ENCODE measurements around the gene NHS. TPM values are rescaled to one million over a fixed set of nuclear protein-coding genes. Genes with fewer than 3 reads are reported as not detected.

Gene NHS
- total RNA-seq (2012; rRNA removed): 0.83 and 0.90 TPM in 2 replicates
- 0.36 TPM in 2 replicates for polyA plus RNA-seq (2012; rRNA removed)
- polyA plus RNA-seq (2012; cell fraction: cytosol; rRNA removed): 0.08 and 0.13 TPM in 2 replicates
- polyA plus RNA-seq (2012; cell fraction: nucleus; rRNA removed; ENCODE audit: low replicate concordance): 0.55 and 1.3 TPM in 2 replicates
- percentile 58 among the genes with signal in this experiment for Bru-seq, nascent RNA
- BruChase-seq, experiment 1, labeled RNA remaining after a 6-hour chase: percentile 57 among the genes with signal in this experiment
- percentile 78 among the genes with signal in this experiment for BruChase-seq, experiment 2, labeled RNA remaining after a 2-hour chase
- long read RNA-seq: 0 reads

DNA sequence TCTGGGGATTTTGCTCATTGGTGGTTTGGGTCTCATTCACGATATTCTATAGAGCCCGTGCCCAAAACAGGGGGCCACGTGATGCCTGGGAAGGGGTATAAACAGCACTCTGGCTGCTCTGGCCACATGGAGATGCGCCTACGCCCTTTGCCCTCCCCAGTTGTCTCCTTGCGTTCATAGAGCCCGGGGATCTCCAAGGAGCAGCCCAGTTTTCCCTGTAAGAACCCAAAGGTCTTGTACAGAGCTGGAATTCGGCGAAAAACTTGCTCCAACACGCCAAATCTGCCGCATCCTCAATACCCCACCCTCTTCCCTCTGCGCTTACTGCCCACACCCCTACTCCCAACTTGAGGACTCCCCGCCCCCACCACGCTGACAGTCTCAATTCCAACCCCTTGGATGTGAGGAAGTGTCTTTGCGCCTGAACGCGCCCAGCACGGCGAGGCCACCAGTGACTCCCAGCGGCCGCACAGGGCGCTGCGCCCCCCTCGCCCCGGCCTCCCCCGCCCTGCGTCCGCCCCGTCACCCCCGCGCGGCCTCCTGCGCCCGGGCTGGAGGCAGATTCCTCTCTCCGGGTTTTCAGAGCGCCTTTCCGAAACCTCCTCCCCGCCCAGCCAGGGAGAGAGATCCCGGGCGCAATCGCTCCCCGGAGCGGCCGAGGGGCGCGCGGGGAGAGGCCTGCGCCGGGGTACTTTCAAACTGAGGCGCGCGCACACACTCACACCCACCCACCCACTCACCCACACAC, at the start of gene NHS:
TSS of gene NHS (plus strand) at position 582 of the 748 bp plus-strand sequence. CDS start 558 bp downstream, outside the sequence.
- intact Hi-C loops (cut with micrococcal nuclease): loop anchor here (1.0 to 5.0 kb wide), 5 partner anchors 98 to 363 kb away; partner anchors contain the start of gene SCML1
- H4K20me1 ChIP-seq (ENCODE audit: insufficient read depth, low read length): no peaks in the 10 kb centered on the region; the same call in 1 of the 2 replicates
- H3K9ac ChIP-seq (ENCODE audit: low read depth, low read length): peak within 1 kb of the TSS; percentile 78

More for the DNA sequence above, at the start of gene NHS:
- Histone ChIP-seq H3K79me1 (ENCODE audit: low read depth in 1 of 2, low read length in 2 of 2) (peaks cover 0 to 2% of the 10 kb centered on the region in 2 experiments; a peak in 1 of 4 replicates), H3K36me3 (ENCODE audit: control insufficient read depth, insufficient read depth, low read length) (no peaks in the 10 kb centered on the region), H3K4me2 (ENCODE audit: low read depth, low read length) (peak within 1 kb of the TSS; percentile 95), H2AK9ac (replicated peaks; ENCODE audit: low read depth, low read length, poor library complexity) (peak within 1 kb of the TSS; percentile 63), H2AK5ac (ENCODE audit: low read depth, low read length) (no peak within 1 kb of the TSS), H3K4me1 (ENCODE audit: control insufficient read depth, insufficient read depth, low read length) (no peaks in the 10 kb centered on the region), H2BK20ac (ENCODE audit: low read depth, low read length) (no peak within 1 kb of the TSS), H3K4ac (ENCODE audit: low read depth, low read length) (no peak within 1 kb of the TSS; the same call in 1 of the 2 replicates), H4K91ac (ENCODE audit: insufficient read depth, low read depth, low read length) (no peak within 1 kb of the TSS), H4K5ac (ENCODE audit: low read depth, low read length) (no peak within 1 kb of the TSS), H2AFZ (replicated peaks; ENCODE audit: low read length, poor library complexity) (peak within 1 kb of the TSS; percentile 85), H3K9me3 (ENCODE audit: control insufficient read depth, insufficient read depth, low read length) (no peaks in the 10 kb centered on the region), H3K14ac (replicated peaks; ENCODE audit: low read depth, low read length) (no peak within 1 kb of the TSS), H3K9me1 (ENCODE audit: insufficient read depth, low read length) (no peaks in the 10 kb centered on the region), H3K56ac (ENCODE audit: extremely low read depth, insufficient read depth, low read length) (no peak within 1 kb of the TSS), H3K4me3 (ENCODE audit: insufficient read depth, low read depth, low read length) (peak within 1 kb of the TSS; percentile 98), H2BK120ac (ENCODE audit: low read depth, low read length) (no peak within 1 kb of the TSS; the same call in 1 of the 2 replicates), H2BK15ac (ENCODE audit: low read depth, low read length) (no peak within 1 kb of the TSS), H3K27ac (ENCODE audit: insufficient read depth, low read length) (peak within 1 kb of the TSS; percentile 32), H2BK5ac (ENCODE audit: low read depth, low read length, poor library complexity, severe bottlenecking) (peak within 1 kb of the TSS; percentile 35), H3K18ac (ENCODE audit: low read depth, low read length) (peak within 1 kb of the TSS; percentile 60; the same call in 1 of the 2 replicates), H3K27me3 (ENCODE audit: control insufficient read depth, insufficient read depth, low read length) (peaks cover 4% of the 10 kb centered on the region), H3K23ac (ENCODE audit: low read depth, low read length) (no peak within 1 kb of the TSS), H4K8ac (ENCODE audit: low read depth in 2 of 2, low read length in 2 of 2) (peak within 1 kb of the TSS in 1 of 2 experiments; percentile 82; a peak in 1 of 4 replicates)
- dilution Hi-C loops (cut with HindIII; ENCODE audit: low sequenced_read_pairs, unreplicated experiment): no loop called here
- POLR2A ChIA-PET (ENCODE audit: unreplicated experiment): no interaction called here
- peak; percentile 63 for DNase-seq
- 16% methylated on average over 9 of the region's 52 CpGs; no CpG with 5 or more reads in 1 of the 2 experiments for WGBS, 2 experiments (ENCODE audit: extremely low coverage in 2 of 2, insufficient read length in 1 of 2)
- in situ Hi-C loops (cut with MboI; ENCODE audit: low sequenced_read_pairs): loop anchor here (10.0 kb wide), 1 partner anchor 150 kb away; no protein-coding TSS in a partner anchor
- ATAC-seq (ENCODE audit: low read depth): peak; percentile 78
- CTCF ChIA-PET: no interaction called here
- BruUV-seq (replicated peaks): no TSS peak
- no peak for TF ChIP-seq RFX5 (IDR thresholded peaks at IDR 0.05; ENCODE audit: low read depth, low read length)
- TF ChIP-seq, protein P1, sequence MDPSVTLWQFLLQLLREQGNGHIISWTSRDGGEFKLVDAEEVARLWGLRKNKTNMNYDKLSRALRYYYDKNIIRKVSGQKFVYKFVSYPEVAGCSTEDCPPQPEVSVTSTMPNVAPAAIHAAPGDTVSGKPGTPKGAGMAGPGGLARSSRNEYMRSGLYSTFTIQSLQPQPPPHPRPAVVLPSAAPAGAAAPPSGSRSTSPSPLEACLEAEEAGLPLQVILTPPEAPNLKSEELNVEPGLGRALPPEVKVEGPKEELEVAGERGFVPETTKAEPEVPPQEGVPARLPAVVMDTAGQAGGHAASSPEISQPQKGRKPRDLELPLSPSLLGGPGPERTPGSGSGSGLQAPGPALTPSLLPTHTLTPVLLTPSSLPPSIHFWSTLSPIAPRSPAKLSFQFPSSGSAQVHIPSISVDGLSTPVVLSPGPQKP (IDR thresholded peaks at IDR 0.05; ENCODE audit: borderline replicate concordance, low read depth, low read length): no peak
- TF ChIP-seq RAD21 (IDR thresholded peaks at IDR 0.05; ENCODE audit: low read length): peak; percentile 26; the same call in 1 of the 2 replicates
- TF ChIP-seq MAZ (IDR thresholded peaks at IDR 0.05; ENCODE audit: borderline replicate concordance, low read depth, low read length): peak; percentile 58; the same call in 1 of the 2 replicates
- TF ChIP-seq MAFK (IDR thresholded peaks at IDR 0.05; ENCODE audit: low read depth, low read length): no peak
- TF ChIP-seq CHD1 (IDR thresholded peaks at IDR 0.05; ENCODE audit: low read depth, low read length): no peak
- TF ChIP-seq, protein P2, sequence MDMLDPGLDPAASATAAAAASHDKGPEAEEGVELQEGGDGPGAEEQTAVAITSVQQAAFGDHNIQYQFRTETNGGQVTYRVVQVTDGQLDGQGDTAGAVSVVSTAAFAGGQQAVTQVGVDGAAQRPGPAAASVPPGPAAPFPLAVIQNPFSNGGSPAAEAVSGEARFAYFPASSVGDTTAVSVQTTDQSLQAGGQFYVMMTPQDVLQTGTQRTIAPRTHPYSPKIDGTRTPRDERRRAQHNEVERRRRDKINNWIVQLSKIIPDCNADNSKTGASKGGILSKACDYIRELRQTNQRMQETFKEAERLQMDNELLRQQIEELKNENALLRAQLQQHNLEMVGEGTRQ (IDR thresholded peaks at IDR 0.05; ENCODE audit: low read depth, low read length): no peak; the same call in 1 of the 2 replicates
- no peak for TF ChIP-seq RCOR1 (IDR thresholded peaks at IDR 0.05; ENCODE audit: insufficient replicate concordance, low read length)
- no peak for TF ChIP-seq CEBPB (IDR thresholded peaks at IDR 0.05; ENCODE audit: low read depth, low read length)
- TF ChIP-seq, protein P3, sequence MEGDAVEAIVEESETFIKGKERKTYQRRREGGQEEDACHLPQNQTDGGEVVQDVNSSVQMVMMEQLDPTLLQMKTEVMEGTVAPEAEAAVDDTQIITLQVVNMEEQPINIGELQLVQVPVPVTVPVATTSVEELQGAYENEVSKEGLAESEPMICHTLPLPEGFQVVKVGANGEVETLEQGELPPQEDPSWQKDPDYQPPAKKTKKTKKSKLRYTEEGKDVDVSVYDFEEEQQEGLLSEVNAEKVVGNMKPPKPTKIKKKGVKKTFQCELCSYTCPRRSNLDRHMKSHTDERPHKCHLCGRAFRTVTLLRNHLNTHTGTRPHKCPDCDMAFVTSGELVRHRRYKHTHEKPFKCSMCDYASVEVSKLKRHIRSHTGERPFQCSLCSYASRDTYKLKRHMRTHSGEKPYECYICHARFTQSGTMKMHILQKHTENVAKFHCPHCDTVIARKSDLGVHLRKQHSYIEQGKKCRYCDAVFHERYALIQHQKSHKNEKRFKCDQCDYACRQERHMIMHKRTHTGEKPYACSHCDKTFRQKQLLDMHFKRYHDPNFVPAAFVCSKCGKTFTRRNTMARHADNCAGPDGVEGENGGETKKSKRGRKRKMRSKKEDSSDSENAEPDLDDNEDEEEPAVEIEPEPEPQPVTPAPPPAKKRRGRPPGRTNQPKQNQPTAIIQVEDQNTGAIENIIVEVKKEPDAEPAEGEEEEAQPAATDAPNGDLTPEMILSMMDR (conservative IDR thresholded peaks at IDR 0.05; ENCODE audit: low read depth, low read length): peak; percentile 36; the same call in 1 of the 2 replicates
- no peak for TF ChIP-seq POLR2A (IDR thresholded peaks at IDR 0.05; ENCODE audit: low read depth, low read length)
- no peak for TF ChIP-seq MXI1 (IDR thresholded peaks at IDR 0.05; ENCODE audit: borderline replicate concordance, low read depth, low read length)
